Mesangial cell (primary cell): ENCODE data around the gene ANKRD18B. TPM values are rescaled to one million over a fixed set of nuclear protein-coding genes. Genes with fewer than 3 reads are reported as not detected.

Experiments
- total RNA-seq: library from RNA; depleted of rRNA; stranded (reverse); fragments of >200 nt; gene quantifications from 2 replicates; pipeline ENCODE4 v1.2.3, GENCODE V29; 2015

Gene ANKRD18B
- total RNA-seq = 4.6 and 4.8 TPM in 2 replicates

GRCh38 chr9:33523397-33524305 lies at the start of gene ANKRD18B:
ANKRD18B (plus strand) TSS chr9:33524251; CDS start chr9:33524490, 239 bp downstream.

Other genes with a start within 250 kb of the ANKRD18B start
- 15.0 and 23.5 TPM in 2 replicates for gene NFX1, start 233.7 kb upstream of the ANKRD18B start, total RNA-seq
- 1.1 TPM in 1 of 2 replicates, not detected in the other for gene AQP7, start 121.7 kb upstream of the ANKRD18B start, total RNA-seq
- gene AQP3, start 76.7 kb upstream of the ANKRD18B start, total RNA-seq = 0.65 and 6.2 TPM in 2 replicates
- 27.3 and 40.7 TPM in 2 replicates for gene NOL6, start 50.3 kb upstream of the ANKRD18B start, total RNA-seq